ENCODE data around the gene SHC2.

The SHC2 gene

GRCh38 chr19:372306-372890 lies 88.4 kb downstream of the SHC2 start:
- no peak for DNase-seq (ENCODE audit: low spot score)

GRCh38 chr19:371501-372168 lies 89.2 kb downstream of the SHC2 start:
- DNase-seq (ENCODE audit: low spot score), result no peak

GRCh38 chr19:370641-371330 lies 90.0 kb downstream of the SHC2 start:
- no peak for DNase-seq (ENCODE audit: low spot score)

- no peak for DNase-seq (ENCODE audit: low spot score)
Measured at GRCh38 chr19:369876-370275, 91.0 kb downstream of the SHC2 start.

GRCh38 chr19:369256-369655 lies 91.6 kb downstream of the SHC2 start:
- DNase-seq (ENCODE audit: low spot score), result no peak

GRCh38 chr19:368630-369024 lies 92.2 kb downstream of the SHC2 start:
- no peak for DNase-seq (ENCODE audit: low spot score)

- DNase-seq (ENCODE audit: low spot score), result no peak
Measured at GRCh38 chr19:367963-368629, 92.7 kb downstream of the SHC2 start.

- no peak for DNase-seq (ENCODE audit: low spot score)
Measured at GRCh38 chr19:367561-367960, 93.3 kb downstream of the SHC2 start.

GRCh38 chr19:366951-367350 lies 93.9 kb downstream of the SHC2 start:
- DNase-seq (ENCODE audit: low spot score), result no peak
